Prostate gland (tissue), 2 donors: ENCODE results near the gene TNS3.

Source experiments
- CTCF ChIP-seq, 4 experiments: fragments of 200-600 bp in 2 of 4; fragments of 450-650 bp in 2 of 4; sonication (generic) in 2 of 4; IDR thresholded peaks; 1 replicate in 3 of 4; 2 replicates in 1 of 4; pipeline ENCODE4 v1.5.1; 2016 to 2019; ENCODE audit warnings: antibody characterized with exemption in 4 of 4, mild to moderate bottlenecking in 2 of 4, moderate library complexity in 2 of 4
- POLR2A ChIP-seq: fragments of 450-650 bp; IDR thresholded peaks from one replicate; pipeline ENCODE4 v1.6.1; 2016; ENCODE audit warnings: antibody characterized with exemption, mild to moderate bottlenecking

GRCh38 chr7:47405286-47405904 is 176.5 kb downstream of the TNS3 start:
- TF ChIP-seq CTCF (IDR thresholded peaks at IDR 0.05) (no peak), POLR2A (no peak)
